Measurements from ENCODE around the gene IGSF22. TPM values are rescaled to one million over a fixed set of nuclear protein-coding genes. Genes with fewer than 3 reads are reported as not detected.

IGSF22 gene
- total RNA-seq, 1 experiment from 2014 or later: 0.52 TPM

- Mint-ChIP-seq H3K9me3 (no peaks in the 10 kb centered on the region), H3K36me3 (no peaks in the 10 kb centered on the region), H3K27me3 (ENCODE audit: low read depth) (peaks cover 67% of the 10 kb centered on the region), H3K27ac (no peak within 1 kb of the TSS), H3K4me3 (peak within 1 kb of the TSS; percentile 71), H3K4me1 (peaks cover 8% of the 10 kb centered on the region)
- ATAC-seq: peak; percentile 93
- peak; percentile 94 for DNase-seq (ENCODE audit: low spot score)
- POLR2A ChIA-PET: no interaction called here
- CTCF ChIA-PET: interaction anchor here (0.7 to 2.8 kb wide), 2 partner anchors 23 to 158 kb away, joined by 3 to 13 read pairs; no protein-coding TSS in a partner anchor
- TF ChIP-seq MAX (CRISPR knock-in tag; IDR thresholded peaks at IDR 0.05) (0 out of 2 replicates have a peak, but pooled peaks have one; percentile 18), AFF4 (CRISPR knock-in tag; IDR thresholded peaks at IDR 0.05; ENCODE audit: borderline replicate concordance) (no peak), RELA (CRISPR knock-in tag; IDR thresholded peaks at IDR 0.05; ENCODE audit: borderline replicate concordance) (no peak), E2F1 (CRISPR knock-in tag; IDR thresholded peaks at IDR 0.05) (no peak), ZNF512 (CRISPR knock-in tag; IDR thresholded peaks at IDR 0.05; ENCODE audit: borderline replicate concordance) (no peak), USF2 (CRISPR knock-in tag; IDR thresholded peaks at IDR 0.05) (peak; percentile 90), ATF2 (CRISPR knock-in tag; IDR thresholded peaks at IDR 0.05; ENCODE audit: borderline replicate concordance, low read depth) (no peak), NR1H2 (CRISPR knock-in tag; IDR thresholded peaks at IDR 0.05) (no peak), E2F5 (CRISPR knock-in tag; IDR thresholded peaks at IDR 0.05) (peak; percentile 17; the same call in 1 of the 2 replicates), MYBL2 (CRISPR knock-in tag; IDR thresholded peaks at IDR 0.05) (no peak), PRDM15 (CRISPR knock-in tag; IDR thresholded peaks at IDR 0.05) (no peak), NR3C1 (CRISPR knock-in tag; conservative IDR thresholded peaks at IDR 0.05; ENCODE audit: low read depth) (no peak), ZBTB21 (CRISPR knock-in tag; IDR thresholded peaks at IDR 0.05; ENCODE audit: borderline replicate concordance) (no peak), FOXP1 (CRISPR knock-in tag; IDR thresholded peaks at IDR 0.05; ENCODE audit: borderline replicate concordance) (0 out of 2 replicates have a peak, but pooled peaks have one; percentile 21), ZNF423 (CRISPR knock-in tag; IDR thresholded peaks at IDR 0.05) (no peak), ERG (CRISPR knock-in tag; IDR thresholded peaks at IDR 0.05) (no peak), IRF2 (CRISPR knock-in tag; IDR thresholded peaks at IDR 0.05; ENCODE audit: borderline replicate concordance, low read depth) (no peak), EMX1 (CRISPR knock-in tag; IDR thresholded peaks at IDR 0.05) (no peak), ETV6 (CRISPR knock-in tag; IDR thresholded peaks at IDR 0.05) (no peak), GABPB1 (CRISPR knock-in tag; IDR thresholded peaks at IDR 0.05) (no peak)
These were observed 27.4 kb downstream of the IGSF22 start, which contains the start of gene TMEM86A for GRCh38 chr11:18698341-18699268. Gene TMEM86A (plus strand): TSS chr11:18698779. CDS start chr11:18698887, 108 bp downstream.
